IPS DF 6.9 (cell line): ENCODE measurements around the gene LENG8.

ENCODE experiments used
- DNase-seq: peaks from one replicate; pipeline ENCODE4 v3.0.0-alpha.2; 2013; ENCODE audit warnings: low read depth, low spot score
- H3K27ac ChIP-seq: one replicate; pipeline ENCODE4 v1.5.1; 2013; ENCODE audit warnings: low read length, control low read depth
- H3K27me3 ChIP-seq: 2 replicates; pipeline ENCODE4 v1.6.1; 2013; ENCODE audit warnings: mild to moderate bottlenecking, low read length; ENCODE audit not compliant: control insufficient read depth, insufficient read depth
- H3K36me3 ChIP-seq: 2 replicates; pipeline ENCODE4 v1.6.1; 2013; ENCODE audit warnings: low read length; ENCODE audit not compliant: control insufficient read depth, insufficient read depth
- H3K4me1 ChIP-seq: 2 replicates; pipeline ENCODE4 v1.6.1; 2013; ENCODE audit warnings: low read length; ENCODE audit not compliant: control insufficient read depth, insufficient read depth
- H3K4me3 ChIP-seq: 2 replicates; pipeline ENCODE4 v1.5.1; 2013; ENCODE audit warnings: mild to moderate bottlenecking, low read length
- H3K9me3 ChIP-seq: 2 replicates; pipeline ENCODE4 v1.6.1; 2013; ENCODE audit warnings: low read length, inconsistent platforms; ENCODE audit not compliant: control insufficient read depth, insufficient read depth
- WGBS: extraction: QIAGEN DNeasy Blood & Tissue Kit; methylation state at CpG from one replicate; pipeline ENCODE4 v1.1.7; 2013; ENCODE audit warnings: mixed read lengths, missing lambda C conversion rate; ENCODE audit not compliant: insufficient read length, insufficient coverage; 5-methylcytosine and 5-hydroxymethylcytosine counted together

Gene LENG8

DNA sequence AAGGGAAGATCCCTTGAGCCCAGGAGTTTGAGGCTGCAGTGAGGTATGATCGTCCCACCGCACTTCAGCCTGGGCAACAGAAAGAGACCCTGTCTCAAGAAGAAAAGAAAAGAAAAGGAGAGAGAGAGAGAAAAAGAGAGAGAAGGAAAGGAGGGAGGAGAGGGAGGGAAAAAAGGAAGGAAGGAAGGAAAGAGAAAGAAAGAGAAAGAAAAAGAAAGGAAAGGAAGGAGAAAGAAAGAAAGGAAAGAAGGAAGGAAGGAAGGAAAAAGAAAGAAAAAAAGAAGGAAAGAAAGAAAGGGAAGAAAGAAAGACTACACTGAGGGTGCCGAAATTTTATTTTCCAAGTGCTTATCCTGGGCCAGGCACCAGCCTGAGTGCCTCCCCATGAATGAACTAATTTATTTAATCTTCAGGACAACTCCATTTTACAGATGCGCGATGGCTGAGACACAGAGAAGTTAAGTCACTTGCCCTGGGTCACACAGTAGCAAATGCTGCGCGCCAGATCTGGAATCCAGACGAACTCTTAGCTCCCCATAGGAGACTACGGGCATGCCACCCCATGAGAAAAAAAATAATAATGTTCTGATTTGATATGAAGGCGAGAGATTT lies 21.4 kb downstream of the LENG8 start:
- no peak overlapping the region for H3K4me3 ChIP-seq
- no peaks in the 10 kb centered on the region for H3K9me3 ChIP-seq
- no peak overlapping the region for H3K27ac ChIP-seq
- peaks cover 3% of the 10 kb centered on the region; the same call in 1 of the 2 replicates for H3K27me3 ChIP-seq
- H3K4me1 ChIP-seq, result no peaks in the 10 kb centered on the region; the same call in 1 of the 2 replicates
- WGBS, result no CpG with 5 or more reads among the region's 10 CpGs
- DNase-seq, result no peak
- no peaks in the 10 kb centered on the region for H3K36me3 ChIP-seq

DNA sequence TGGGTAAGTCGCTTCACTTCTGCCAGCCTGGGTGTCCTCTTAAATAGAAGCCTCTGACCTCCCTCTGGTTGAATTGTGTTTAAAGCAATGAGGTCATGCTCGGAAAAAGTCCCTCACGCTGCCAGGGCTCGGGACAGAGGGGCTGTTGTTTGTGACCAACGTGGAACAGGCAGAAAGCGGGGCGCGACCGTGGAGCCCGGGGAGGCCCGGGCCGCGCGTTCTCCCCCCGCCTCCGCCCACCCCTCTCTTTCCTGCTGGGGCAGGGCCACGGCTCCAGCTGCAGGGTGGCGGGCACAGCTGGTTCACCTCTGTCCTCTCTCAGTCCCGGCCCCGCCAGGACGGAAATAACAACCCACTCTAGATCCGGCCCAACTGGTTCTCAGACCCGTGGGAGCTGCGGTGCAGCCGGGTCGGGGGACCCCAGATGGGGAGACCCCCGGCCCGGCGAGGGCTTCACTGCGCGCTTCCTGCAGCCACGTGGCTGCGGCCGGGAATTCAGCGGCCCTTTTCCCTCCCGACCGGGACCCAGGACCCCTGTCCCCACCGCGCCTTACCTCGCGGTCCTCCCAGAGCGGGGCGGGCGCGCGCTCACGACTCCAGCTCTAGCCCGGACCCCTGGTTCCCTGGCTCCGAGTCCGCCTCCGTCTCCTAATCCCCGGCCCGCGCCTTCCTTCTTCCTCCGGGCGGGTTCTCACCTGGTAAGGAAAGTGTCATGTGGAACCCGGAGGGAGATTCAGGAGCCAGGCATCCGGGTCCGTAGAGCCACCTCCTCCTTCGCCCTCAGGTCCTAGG lies 22.2 kb downstream of the LENG8 start:
- WGBS, result no CpG with 5 or more reads among the region's 60 CpGs
- no peaks in the 10 kb centered on the region for H3K4me1 ChIP-seq
- H3K9me3 ChIP-seq, result no peaks in the 10 kb centered on the region
- peak overlapping the region; percentile 22; the same call in 1 of the 2 replicates for H3K4me3 ChIP-seq
- no peak overlapping the region for H3K27ac ChIP-seq
- DNase-seq, result no peak
- H3K36me3 ChIP-seq, result no peaks in the 10 kb centered on the region
- H3K27me3 ChIP-seq, result peaks cover 3% of the 10 kb centered on the region; the same call in 1 of the 2 replicates

DNA sequence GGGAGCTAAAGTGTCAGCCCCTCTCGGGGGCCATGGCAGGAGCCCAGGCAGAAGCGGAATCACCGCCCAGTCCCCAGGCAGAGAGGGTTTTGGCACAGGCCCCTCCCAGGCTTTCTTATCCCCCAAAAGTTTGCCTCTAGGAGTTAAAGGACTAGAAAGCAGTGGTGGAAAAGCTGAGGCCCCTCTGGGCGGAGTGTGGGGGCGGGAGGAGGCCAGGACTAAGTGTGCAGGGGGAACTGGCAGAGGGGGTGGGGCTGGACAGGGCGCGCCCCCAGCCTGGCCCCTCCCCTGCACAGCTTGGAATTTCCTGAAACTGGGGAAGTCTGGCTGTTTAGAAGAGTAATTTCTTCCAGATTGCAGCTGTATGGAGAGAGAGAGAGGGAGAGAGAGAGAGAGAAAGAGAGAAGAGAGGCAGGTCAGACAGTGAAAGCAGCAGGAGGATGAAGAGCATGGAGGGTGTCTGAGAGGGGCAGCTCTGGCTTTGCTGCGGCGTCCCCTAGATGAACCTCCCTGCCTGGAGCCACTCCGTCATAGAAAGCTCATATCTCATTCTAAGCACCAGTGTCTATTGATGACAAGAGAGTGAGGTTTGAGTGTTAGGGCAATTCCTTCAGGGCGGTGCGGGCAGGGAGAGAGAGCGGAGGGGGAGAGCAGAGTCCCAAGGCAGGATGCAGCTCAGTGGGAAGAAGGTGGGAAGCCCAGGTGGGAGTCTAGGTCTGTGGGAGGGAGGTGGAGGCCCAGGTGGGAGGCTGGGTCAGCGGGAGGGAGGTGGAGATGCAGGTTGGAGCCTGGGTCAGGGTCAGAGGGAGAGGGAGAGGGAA lies 24.3 kb downstream of the LENG8 start, which contains the start of gene CDC42EP5:
CDC42EP5 (minus strand) TSS at position 226 of the 821 bp plus-strand sequence. CDS start 7,749 bp downstream, outside the sequence.
- H3K4me3 ChIP-seq, result no peak within 1 kb of the TSS
- no peaks in the 10 kb centered on the region for H3K4me1 ChIP-seq
- no peak within 1 kb of the TSS for H3K27ac ChIP-seq
- H3K27me3 ChIP-seq, result peaks cover 3% of the 10 kb centered on the region; the same call in 1 of the 2 replicates
- no peak for DNase-seq
- no peaks in the 10 kb centered on the region for H3K36me3 ChIP-seq
- H3K9me3 ChIP-seq, result no peaks in the 10 kb centered on the region
- WGBS, result no CpG with 5 or more reads among the region's 14 CpGs

DNA sequence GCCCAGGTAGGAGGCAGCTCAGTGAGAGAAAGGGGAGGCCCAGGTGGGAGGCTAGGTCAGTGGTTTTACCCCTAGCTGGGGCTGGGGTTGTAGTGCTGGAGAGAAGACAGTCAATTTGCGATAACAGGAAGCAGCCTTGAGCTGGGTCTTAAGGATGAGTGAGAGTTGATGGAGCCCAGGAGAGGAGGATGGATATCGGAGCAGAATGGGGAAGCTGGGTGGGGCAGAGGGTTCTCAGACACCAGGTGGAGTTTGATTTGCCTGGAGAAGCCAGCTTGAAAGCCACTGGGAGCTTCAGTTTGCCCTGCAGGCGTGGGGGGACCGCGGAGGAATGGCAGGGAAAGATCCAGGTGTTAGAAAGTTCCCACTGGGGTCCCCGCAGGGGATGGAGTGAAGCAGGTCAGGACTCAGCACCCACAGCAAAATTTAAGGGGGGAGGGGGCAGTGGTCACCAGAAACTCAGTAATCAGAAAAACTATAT lies 24.9 kb downstream of the LENG8 start:
- H3K27ac ChIP-seq, result no peak overlapping the region
- H3K4me3 ChIP-seq, result no peak overlapping the region
- H3K27me3 ChIP-seq, result peaks cover 3% of the 10 kb centered on the region; the same call in 1 of the 2 replicates
- WGBS, result no CpG with 5 or more reads among the region's 6 CpGs
- H3K9me3 ChIP-seq, result no peaks in the 10 kb centered on the region
- DNase-seq, result no peak
- H3K36me3 ChIP-seq, result no peaks in the 10 kb centered on the region
- no peaks in the 10 kb centered on the region for H3K4me1 ChIP-seq

DNA sequence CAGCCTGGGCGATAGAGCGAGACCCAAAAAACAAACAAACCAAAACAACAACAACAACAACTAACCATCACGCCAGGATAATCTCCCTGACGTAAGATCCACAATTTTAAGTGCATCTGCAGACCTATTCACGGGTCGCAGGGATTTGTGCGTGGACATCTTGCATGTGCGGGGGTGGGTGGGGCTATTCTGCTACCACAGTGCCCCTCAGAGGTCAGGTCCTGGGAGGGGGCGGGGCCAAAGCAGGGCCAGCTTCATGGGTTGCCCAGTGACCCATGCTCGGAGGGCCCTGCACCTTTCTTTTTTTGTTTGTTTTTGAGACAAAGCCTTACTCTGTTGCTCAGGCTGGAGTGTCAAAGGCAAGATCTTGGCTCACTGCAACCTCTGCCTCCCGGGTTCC lies 26.7 kb downstream of the LENG8 start:
- Histone ChIP-seq H3K4me3 (no peak overlapping the region), H3K36me3 (no peaks in the 10 kb centered on the region), H3K27me3 (no peaks in the 10 kb centered on the region; the same call in 1 of the 2 replicates), H3K27ac (no peak overlapping the region), H3K9me3 (no peaks in the 10 kb centered on the region), H3K4me1 (no peaks in the 10 kb centered on the region)
- WGBS, result no CpG with 5 or more reads among the region's 11 CpGs
- DNase-seq, result no peak

DNA sequence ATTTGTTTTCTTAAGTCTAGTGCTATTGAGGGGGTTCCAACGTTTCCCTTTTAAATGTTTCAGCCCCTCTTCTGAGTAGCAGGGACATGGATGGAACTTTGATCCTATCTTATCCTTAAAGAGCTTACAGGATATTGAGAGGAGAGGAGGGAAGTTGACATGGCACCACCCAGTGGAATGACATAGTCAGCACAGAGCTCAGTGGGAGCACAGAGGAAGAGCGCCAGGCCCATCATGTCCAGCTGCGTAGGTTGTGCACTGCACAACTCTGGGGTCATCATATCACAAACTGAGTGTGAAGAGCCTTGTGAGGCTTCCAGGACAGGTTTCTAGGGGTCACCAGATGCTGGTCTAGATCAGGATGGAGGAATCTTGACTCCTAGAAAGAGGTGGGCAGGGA lies 28.7 kb downstream of the LENG8 start:
- Histone ChIP-seq H3K27me3 (no peaks in the 10 kb centered on the region), H3K27ac (no peak overlapping the region), H3K4me1 (no peaks in the 10 kb centered on the region), H3K4me3 (no peak overlapping the region), H3K9me3 (no peaks in the 10 kb centered on the region), H3K36me3 (no peaks in the 10 kb centered on the region)
- no CpG with 5 or more reads among the region's 3 CpGs for WGBS
- no peak for DNase-seq

DNA sequence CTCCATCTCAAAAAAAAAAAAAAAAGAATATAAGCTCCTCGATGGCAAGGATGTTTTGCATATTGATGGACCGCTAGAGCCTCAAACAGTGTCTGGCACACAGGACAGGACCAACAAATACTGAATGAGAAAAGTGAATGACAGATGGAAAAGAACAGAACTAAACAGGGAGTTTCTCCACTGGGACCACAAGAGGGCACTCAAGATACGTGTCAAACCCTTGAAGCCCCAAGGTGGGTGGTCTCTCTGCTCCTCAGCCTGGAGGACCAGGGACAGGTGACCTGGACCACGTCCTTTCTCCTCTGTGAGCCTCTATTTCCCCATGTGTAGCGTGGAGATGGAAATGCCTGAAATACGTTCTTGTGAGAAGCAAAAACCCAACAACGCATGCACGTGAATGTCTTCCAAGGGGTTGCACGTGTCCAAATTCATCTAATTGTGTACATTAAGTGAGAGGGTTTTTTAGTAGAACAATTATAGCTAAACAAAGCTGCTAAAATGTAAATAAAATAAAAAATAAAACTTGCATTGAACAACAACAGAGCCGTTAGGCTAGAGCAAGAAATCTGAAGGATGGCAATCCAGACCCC lies 29.8 kb downstream of the LENG8 start:
- WGBS, result no CpG with 5 or more reads among the region's 10 CpGs
- DNase-seq, result peak; percentile 72
- Histone ChIP-seq H3K36me3 (no peaks in the 10 kb centered on the region), H3K27ac (no peak overlapping the region), H3K4me3 (no peak overlapping the region), H3K4me1 (no peaks in the 10 kb centered on the region), H3K9me3 (no peaks in the 10 kb centered on the region), H3K27me3 (no peaks in the 10 kb centered on the region)

DNA sequence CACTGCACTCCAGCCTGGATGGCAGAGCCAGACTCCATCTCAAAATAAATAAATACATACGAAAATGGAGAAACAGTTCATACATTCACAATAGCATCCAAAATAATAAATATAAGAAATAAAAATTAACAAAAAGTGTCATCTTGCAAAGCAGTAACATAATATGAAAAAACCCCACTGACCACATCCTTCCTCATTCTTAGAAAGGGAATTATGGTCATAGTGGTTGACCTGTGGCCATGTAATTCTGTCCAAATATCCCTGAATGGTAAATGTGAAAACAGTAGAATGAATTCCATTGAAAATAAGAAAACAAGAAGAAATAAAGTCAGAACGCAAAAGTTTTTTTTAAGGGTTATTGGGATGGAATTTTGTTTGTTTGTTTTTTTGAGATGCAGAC lies 31.1 kb downstream of the LENG8 start:
- H3K9me3 ChIP-seq, result no peaks in the 10 kb centered on the region
- no peaks in the 10 kb centered on the region for H3K4me1 ChIP-seq
- no peaks in the 10 kb centered on the region for H3K36me3 ChIP-seq
- DNase-seq, result no peak
- H3K27me3 ChIP-seq, result no peaks in the 10 kb centered on the region
- 100% methylated on average over 1 of the region's 2 CpGs for WGBS
- H3K27ac ChIP-seq, result no peak overlapping the region
- H3K4me3 ChIP-seq, result no peak overlapping the region

DNA sequence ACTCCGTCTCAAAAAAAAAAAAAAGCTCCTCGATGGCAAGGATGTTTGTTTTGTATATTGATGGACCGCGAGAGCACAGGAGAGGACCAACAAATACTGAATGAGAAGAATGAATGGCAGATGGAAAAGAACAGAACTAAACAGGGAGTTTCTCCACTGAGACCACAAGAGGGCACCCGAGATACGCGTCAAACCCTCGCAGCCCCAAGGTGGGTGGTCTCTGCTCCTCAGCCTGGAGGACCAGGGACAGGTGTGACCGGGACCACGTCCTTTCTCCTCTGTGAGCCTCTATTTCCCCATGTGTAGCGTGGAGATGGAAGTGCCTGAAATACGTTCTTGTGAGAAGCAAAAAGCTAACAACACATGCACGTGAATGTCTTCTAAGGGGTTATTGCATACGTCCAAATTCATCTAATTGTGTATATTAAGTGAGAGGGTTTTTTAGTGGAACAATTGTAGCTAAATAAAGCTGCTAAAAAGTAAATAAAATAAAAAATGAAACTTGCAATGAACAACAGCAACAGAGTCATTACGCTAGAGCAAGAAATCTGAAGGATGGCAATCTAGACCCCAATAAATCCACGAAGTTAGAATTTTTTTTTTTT lies 32.4 kb downstream of the LENG8 start:
- WGBS, result no CpG with 5 or more reads among the region's 16 CpGs
- no peaks in the 10 kb centered on the region; the same call in 1 of the 2 replicates for H3K9me3 ChIP-seq
- DNase-seq, result peak; percentile 67
- no peak overlapping the region for H3K4me3 ChIP-seq
- H3K4me1 ChIP-seq, result no peaks in the 10 kb centered on the region
- H3K36me3 ChIP-seq, result no peaks in the 10 kb centered on the region
- no peak overlapping the region for H3K27ac ChIP-seq
- H3K27me3 ChIP-seq, result no peaks in the 10 kb centered on the region
